B cell (primary cell): ENCODE measurements around the gene LRRC7. TPM values are rescaled to one million over a fixed set of nuclear protein-coding genes. Genes with fewer than 3 reads are reported as not detected.

ENCODE experiments used
- ATAC-seq: fragments of 200-7000 bp; cut with Tn5 transposase; one replicate; pipeline ENCODE4 v1.10.0; 2021; ENCODE audit warnings: low read depth, mild to moderate bottlenecking, moderate number of reproducible peaks, moderate library complexity
- CTCF ChIA-PET: fragments of 350-600 bp; sonication (Branson Sonifier 250); formaldehyde crosslinking; loops from one replicate; lab custom pipeline; 2021; ENCODE audit warnings: antibody characterized with exemption, inconsistent platforms; lab: Charles Lee
- POLR2A ChIA-PET: fragments of 350-600 bp; sonication (Branson Sonifier 250); formaldehyde crosslinking; loops from one replicate; lab custom pipeline; 2021; ENCODE audit warnings: antibody characterized with exemption; lab: Charles Lee
- DNase-seq: peaks from one replicate; pipeline ENCODE4 v3.0.0; 2013
- H2AFZ ChIP-seq: 2 replicates; pipeline ENCODE4 v1.6.1; 2012; ENCODE audit warnings: mild to moderate bottlenecking, low read depth, low read length; ENCODE audit not compliant: insufficient read depth, poor library complexity, severe bottlenecking
- H3K27ac ChIP-seq, 2 donors: 1 replicate in 1 of 2; 2 replicates in 1 of 2; pipeline ENCODE4 v1.5.1; 2012 to 2013; ENCODE audit warnings: low read length in 2 of 2, mild to moderate bottlenecking in 2 of 2, moderate library complexity in 1 of 2
- H3K27me3 ChIP-seq, 4 experiments: fragments of 200-600 bp in 1 of 4; sonication (generic) in 1 of 4; replicated peaks in 1 of 4; 1 replicate in 2 of 4; 2 replicates in 2 of 4; pipeline versions ENCODE4 v1.6.1 to v1.7.0; 2013 to 2016; ENCODE audit warnings: low read length in 3 of 4, mild to moderate bottlenecking in 2 of 4, mixed read lengths in 1 of 4, moderate library complexity in 1 of 4; ENCODE audit not compliant: insufficient read depth in 4 of 4, control insufficient read depth in 3 of 4; ENCODE audit errors: control extremely low read depth in 1 of 4
- H3K36me3 ChIP-seq, 2 experiments: replicated peaks in 1 of 2; 1 replicate in 1 of 2; 2 replicates in 1 of 2; pipeline versions ENCODE4 v1.6.1 to v1.7.1; 2013; ENCODE audit warnings: low read length in 1 of 2; ENCODE audit not compliant: insufficient read depth in 2 of 2, control insufficient read depth in 1 of 2; ENCODE audit errors: control extremely low read depth in 1 of 2, extremely low read depth in 1 of 2
- H3K4me1 ChIP-seq, 2 donors: fragments of 200-600 bp in 1 of 2; sonication (generic) in 1 of 2; 1 replicate in 1 of 2; 2 replicates in 1 of 2; pipeline versions ENCODE4 v1.5.1 to v1.6.1; 2013 to 2017; ENCODE audit warnings: low read length in 2 of 2; ENCODE audit not compliant: control insufficient read depth in 2 of 2, insufficient read depth in 2 of 2
- H3K4me2 ChIP-seq: replicated peaks from 2 replicates; pipeline ENCODE3; 2012; ENCODE audit warnings: mild to moderate bottlenecking, low read depth, low read length; ENCODE audit not compliant: poor library complexity, severe bottlenecking
- H3K4me3 ChIP-seq, 5 experiments: fragments of 200-600 bp in 1 of 5; sonication (generic) in 1 of 5; 1 replicate in 3 of 5; 2 replicates in 2 of 5; pipeline versions ENCODE4 v1.5.1 to v1.7.0; 2011 to 2016; ENCODE audit warnings: low read length in 4 of 5, mild to moderate bottlenecking in 4 of 5, low read depth in 2 of 5, control low read depth in 1 of 5, moderate library complexity in 1 of 5; ENCODE audit not compliant: insufficient read depth in 1 of 5; ENCODE audit errors: control extremely low read depth in 1 of 5, extremely low read depth in 1 of 5
- H3K79me2 ChIP-seq: fragments of 200-600 bp; sonication (generic); one replicate; pipeline ENCODE4 v1.6.0; 2016; ENCODE audit warnings: low read length; ENCODE audit not compliant: control insufficient read depth, insufficient read depth
- H3K9ac ChIP-seq: fragments of 200-600 bp; sonication (generic); 2 replicates; pipeline ENCODE4 v1.6.1; 2017; ENCODE audit warnings: mild to moderate bottlenecking, low read length, moderate library complexity
- H3K9me3 ChIP-seq, 3 donors: one replicate each; pipeline versions ENCODE4 v1.6.1 to v1.7.1; 2013; ENCODE audit warnings: low read length in 2 of 3; ENCODE audit not compliant: control insufficient read depth in 2 of 3, insufficient read depth in 1 of 3; ENCODE audit errors: control extremely low read depth in 1 of 3
- H4K20me1 ChIP-seq: 2 replicates; pipeline ENCODE4 v1.6.0; 2012; ENCODE audit warnings: mild to moderate bottlenecking, low read length; ENCODE audit not compliant: insufficient read depth, control insufficient read depth, poor library complexity, severe bottlenecking
- H3K27ac Mint-ChIP-seq: one replicate; pipeline ENCODE4 v1.8.0; 2021; ENCODE audit warnings: mixed read lengths
- H3K27me3 Mint-ChIP-seq: one replicate; pipeline ENCODE4 v1.8.0; 2021; ENCODE audit warnings: mixed read lengths
- H3K4me1 Mint-ChIP-seq: one replicate; pipeline ENCODE4 v1.8.0; 2021; ENCODE audit warnings: mixed read lengths
- H3K4me3 Mint-ChIP-seq: one replicate; pipeline ENCODE4 v1.8.0; 2021; ENCODE audit warnings: mixed read lengths
- H3K9me3 Mint-ChIP-seq: one replicate; pipeline ENCODE4 v1.8.0; 2022; ENCODE audit warnings: mixed read lengths; ENCODE audit not compliant: insufficient read depth
- EZH2 ChIP-seq: IDR thresholded peaks from 2 replicates; pipeline ENCODE4 v1.6.1; 2012; ENCODE audit warnings: borderline replicate concordance, low read depth, mild to moderate bottlenecking, moderate library complexity, low read length; ENCODE audit not compliant: insufficient read depth, poor library complexity, severe bottlenecking
- WGBS: methylation state at CpG from one replicate; pipeline ENCODE4 v1.1.5; 2013; ENCODE audit warnings: missing lambda C conversion rate; ENCODE audit not compliant: insufficient coverage; 5-methylcytosine and 5-hydroxymethylcytosine counted together
- intact Hi-C: fragments of 100-400 bp; cut with micrococcal nuclease; formaldehyde crosslinking; loops from one replicate; pipeline ENCODE4 v1.10.0; 2022
- polyA plus RNA-seq: library from polyadenylated mRNA; depleted of rRNA; stranded (reverse); fragments of >200 nt; gene quantifications from 2 replicates; pipeline ENCODE4 v1.2.3, GENCODE V29; 2012
- total RNA-seq, 2 donors: library from RNA; stranded (reverse); fragments of 120-200 nt in 1 of 2; gene quantifications; 1 replicate in 1 of 2; 2 replicates in 1 of 2; pipeline versions ENCODE4 v1.2.3 to v1.2.4, GENCODE V29; 2013 to 2022
- TF ChIP-seq, protein P1 (sequence below): fragments of 200-600 bp; IDR thresholded peaks from one replicate; pipeline ENCODE4 v1.8.0; 2022; ENCODE audit warnings: antibody characterized with exemption, mild to moderate bottlenecking

Gene LRRC7
- total and polyA plus RNA-seq, 2 donors (not counting 1 experiment from before 2014, with no cell fraction given): not detected

DNA sequence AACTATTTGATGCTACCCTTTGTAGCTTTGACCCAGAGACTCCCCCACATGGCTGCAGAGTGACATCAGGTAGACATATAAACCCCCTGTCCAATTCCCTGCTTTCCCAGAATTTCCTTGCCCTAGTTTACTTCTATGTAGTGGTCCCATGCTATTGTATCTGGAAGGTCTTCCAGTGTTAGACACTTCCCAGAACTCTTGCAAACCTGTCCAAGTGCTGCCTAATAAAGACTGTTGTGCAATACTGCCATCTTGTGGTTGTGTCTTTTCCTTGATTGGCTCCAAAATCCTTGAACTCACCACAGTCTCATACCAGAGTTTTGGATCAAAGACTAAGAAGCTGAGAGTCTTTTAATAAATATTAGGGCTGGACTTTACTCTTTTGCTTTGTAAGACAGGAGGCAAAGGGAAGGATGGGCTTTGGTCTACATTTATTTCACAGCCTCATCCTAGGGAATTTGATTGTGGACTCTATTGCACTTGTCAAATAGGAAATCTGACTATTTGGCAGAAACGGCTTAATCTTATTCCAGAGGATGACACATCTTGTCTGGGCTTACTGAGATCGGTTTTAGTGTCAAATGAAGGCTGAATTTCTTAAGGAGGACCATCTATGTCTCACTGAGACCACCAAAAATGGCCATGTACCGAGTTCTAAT, 169.9 kb downstream of the LRRC7 start:
- Mint-ChIP-seq H3K9me3 (no peaks in the 10 kb centered on the region), H3K4me1 (no peaks in the 10 kb centered on the region), H3K27ac (no peak overlapping the region), H3K27me3 (no peaks in the 10 kb centered on the region), H3K4me3 (no peak overlapping the region)
- no peak overlapping the region for H2AFZ ChIP-seq
- no peaks in the 10 kb centered on the region for H3K79me2 ChIP-seq
- POLR2A ChIA-PET: no interaction called here
- 26% methylated on average over 2 of the region's 3 CpGs for WGBS
- no peak overlapping the region for H3K27ac ChIP-seq
- CTCF ChIA-PET: interaction anchor here (0.7 to 5.0 kb wide), 8 partner anchors 10 to 1971 kb away, joined by 3 to 68 read pairs (median 4); no protein-coding TSS in a partner anchor
- intact Hi-C loops: no loop called here
- no peak for TF ChIP-seq EZH2
- TF ChIP-seq, protein P1, sequence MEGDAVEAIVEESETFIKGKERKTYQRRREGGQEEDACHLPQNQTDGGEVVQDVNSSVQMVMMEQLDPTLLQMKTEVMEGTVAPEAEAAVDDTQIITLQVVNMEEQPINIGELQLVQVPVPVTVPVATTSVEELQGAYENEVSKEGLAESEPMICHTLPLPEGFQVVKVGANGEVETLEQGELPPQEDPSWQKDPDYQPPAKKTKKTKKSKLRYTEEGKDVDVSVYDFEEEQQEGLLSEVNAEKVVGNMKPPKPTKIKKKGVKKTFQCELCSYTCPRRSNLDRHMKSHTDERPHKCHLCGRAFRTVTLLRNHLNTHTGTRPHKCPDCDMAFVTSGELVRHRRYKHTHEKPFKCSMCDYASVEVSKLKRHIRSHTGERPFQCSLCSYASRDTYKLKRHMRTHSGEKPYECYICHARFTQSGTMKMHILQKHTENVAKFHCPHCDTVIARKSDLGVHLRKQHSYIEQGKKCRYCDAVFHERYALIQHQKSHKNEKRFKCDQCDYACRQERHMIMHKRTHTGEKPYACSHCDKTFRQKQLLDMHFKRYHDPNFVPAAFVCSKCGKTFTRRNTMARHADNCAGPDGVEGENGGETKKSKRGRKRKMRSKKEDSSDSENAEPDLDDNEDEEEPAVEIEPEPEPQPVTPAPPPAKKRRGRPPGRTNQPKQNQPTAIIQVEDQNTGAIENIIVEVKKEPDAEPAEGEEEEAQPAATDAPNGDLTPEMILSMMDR: peak; percentile 72
- no peaks in the 10 kb centered on the region for H3K4me1 ChIP-seq
- H3K4me2 ChIP-seq: no peak overlapping the region
- H3K9me3 ChIP-seq: no peaks in the 10 kb centered on the region
- DNase-seq (peak; percentile 50), ATAC-seq (no peak)
- no peaks in the 10 kb centered on the region for H3K36me3 ChIP-seq
- H3K4me3 ChIP-seq: no peak overlapping the region
- H4K20me1 ChIP-seq: no peaks in the 10 kb centered on the region
- H3K27me3 ChIP-seq: no peaks in the 10 kb centered on the region
- no peak overlapping the region for H3K9ac ChIP-seq

DNA sequence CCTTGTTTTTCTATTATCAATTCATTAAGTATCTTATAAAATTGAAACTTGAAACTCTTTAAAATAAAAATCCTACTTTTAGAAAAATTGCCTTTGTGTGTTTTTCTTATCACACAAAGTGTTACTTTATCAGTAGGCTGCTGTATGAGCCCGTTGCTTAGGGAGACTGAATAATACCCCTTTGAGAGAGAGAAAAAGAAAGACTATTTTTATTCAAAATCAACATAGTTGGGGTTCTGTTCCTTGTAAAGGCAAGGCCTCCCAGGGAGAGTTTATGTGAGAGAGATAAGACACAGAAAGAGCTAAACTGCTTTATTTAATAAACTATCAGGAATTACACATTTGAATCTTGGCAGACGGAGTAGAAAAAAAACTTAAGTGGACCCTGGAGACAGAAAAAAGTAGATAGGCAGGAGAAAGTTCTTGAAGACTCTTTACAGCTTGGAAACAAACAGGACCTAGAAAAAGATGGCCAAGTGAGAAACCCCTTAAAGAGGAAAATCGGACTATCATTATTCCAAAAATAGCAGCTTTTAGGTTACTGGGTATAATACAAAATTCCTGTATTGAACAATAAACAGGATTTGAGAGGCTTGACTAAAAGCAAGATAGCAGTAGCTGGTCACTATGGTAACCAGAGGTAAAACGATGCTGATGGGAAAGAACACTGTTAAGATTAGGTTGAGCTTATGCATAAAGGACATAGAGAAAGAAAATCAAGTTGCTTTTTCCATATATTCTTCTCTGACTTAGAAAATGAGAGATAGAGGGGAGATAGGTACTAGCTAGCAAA, 170.9 kb downstream of the LRRC7 start:
- Mint-ChIP-seq H3K4me3 (no peak overlapping the region), H3K9me3 (no peaks in the 10 kb centered on the region), H3K27ac (no peak overlapping the region), H3K27me3 (no peaks in the 10 kb centered on the region), H3K4me1 (no peaks in the 10 kb centered on the region)
- Histone ChIP-seq H3K79me2 (no peaks in the 10 kb centered on the region), H3K27ac (no peak overlapping the region), H3K4me3 (no peak overlapping the region), H2AFZ (no peak overlapping the region), H3K9me3 (no peaks in the 10 kb centered on the region), H3K9ac (no peak overlapping the region), H3K4me1 (no peaks in the 10 kb centered on the region), H3K27me3 (no peaks in the 10 kb centered on the region), H3K36me3 (no peaks in the 10 kb centered on the region), H3K4me2 (no peak overlapping the region), H4K20me1 (no peaks in the 10 kb centered on the region)
- intact Hi-C loops: no loop called here
- WGBS: no CpG with 5 or more reads among the region's 4 CpGs
- no peak for ATAC-seq
- DNase-seq: no peak
- CTCF ChIA-PET: interaction anchor here (1.1 to 5.0 kb wide), 5 partner anchors 11 to 1889 kb away, joined by 3 to 68 read pairs (median 11); no protein-coding TSS in a partner anchor
- POLR2A ChIA-PET: no interaction called here
- no peak for TF ChIP-seq EZH2
- TF ChIP-seq, protein P1: no peak
